NCI-H187 treated with DMSO at 0.1 percent for 48 hours (cell line): Measurements from ENCODE around the gene MAN1A1.

Source experiments
- DNase-seq: peaks from one replicate; lab custom pipeline; 2025; lab: John Stamatoyannopoulos, UW

Gene MAN1A1

GRCh38 chr6:119195848-119196247 is 153.7 kb downstream of the MAN1A1 start:
- no peak for DNase-seq

GRCh38 chr6:119195204-119195603 is 154.4 kb downstream of the MAN1A1 start:
- no peak for DNase-seq

GRCh38 chr6:119193707-119194106 is 155.9 kb downstream of the MAN1A1 start:
- no peak for DNase-seq

GRCh38 chr6:119192200-119192599 is 157.4 kb downstream of the MAN1A1 start:
- no peak for DNase-seq

GRCh38 chr6:119190176-119190575 is 159.4 kb downstream of the MAN1A1 start:
- DNase-seq, result no peak

- no peak for DNase-seq
Measured at GRCh38 chr6:119189498-119189897, 160.1 kb downstream of the MAN1A1 start.

GRCh38 chr6:119187596-119187995 is 162.0 kb downstream of the MAN1A1 start:
- no peak for DNase-seq

- DNase-seq, result no peak
Measured at GRCh38 chr6:119186490-119186889, 163.1 kb downstream of the MAN1A1 start.

GRCh38 chr6:119184008-119184648 is 165.4 kb downstream of the MAN1A1 start:
- DNase-seq, result no peak

GRCh38 chr6:119183457-119183856 is 166.1 kb downstream of the MAN1A1 start:
- no peak for DNase-seq

- DNase-seq, result peak; percentile 71
Measured at GRCh38 chr6:119182875-119183274, 166.7 kb downstream of the MAN1A1 start.

- DNase-seq, result no peak
Measured at GRCh38 chr6:119182216-119182803, 167.3 kb downstream of the MAN1A1 start.

GRCh38 chr6:119181046-119181445 is 168.5 kb downstream of the MAN1A1 start:
- DNase-seq, result no peak

GRCh38 chr6:119179842-119180241 is 169.7 kb downstream of the MAN1A1 start:
- no peak for DNase-seq

GRCh38 chr6:119179062-119179461 is 170.5 kb downstream of the MAN1A1 start:
- no peak for DNase-seq

- DNase-seq, result no peak
Measured at GRCh38 chr6:119176445-119176844, 173.1 kb downstream of the MAN1A1 start.

GRCh38 chr6:119174879-119175817 is 174.4 kb downstream of the MAN1A1 start:
- no peak for DNase-seq

- DNase-seq, result no peak
Measured at GRCh38 chr6:119174085-119174445, 175.5 kb downstream of the MAN1A1 start.

- DNase-seq, result no peak
Measured at GRCh38 chr6:119173249-119174084, 176.1 kb downstream of the MAN1A1 start.

- DNase-seq, result no peak
Measured at GRCh38 chr6:119172824-119173223, 176.7 kb downstream of the MAN1A1 start.

GRCh38 chr6:119171864-119172588 is 177.5 kb downstream of the MAN1A1 start:
- no peak for DNase-seq
